K562 (cell line): ENCODE data around the gene RUSC1. TPM values are rescaled to one million over a fixed set of nuclear protein-coding genes. Genes with fewer than 3 reads are reported as not detected.

Experiments
- ARHGAP35 ChIP-seq: fragments of 450-650 bp; IDR thresholded peaks from 2 replicates; pipeline ENCODE4 v1.6.1; 2018; ENCODE audit not compliant: partially characterized antibody
- CBFA2T3 ChIP-seq: fragments of 450-650 bp; IDR thresholded peaks from 2 replicates; pipeline ENCODE4 v1.6.1; 2017
- LCOR ChIP-seq: sonication (generic); formaldehyde crosslinking; IDR thresholded peaks from 2 replicates; pipeline ENCODE4 v1.8.0; 2022; ENCODE audit warnings: mild to moderate bottlenecking, missing genetic modification reagents
- MED1 ChIP-seq: sonication (generic); formaldehyde crosslinking; IDR thresholded peaks from 2 replicates; pipeline ENCODE4 v1.8.1; 2023; ENCODE audit warnings: missing genetic modification reagents, borderline replicate concordance
- MGA ChIP-seq: fragments of 450-650 bp; IDR thresholded peaks from 2 replicates; pipeline ENCODE4 v1.6.1; 2016; ENCODE audit warnings: mild to moderate bottlenecking, moderate library complexity
- MYNN ChIP-seq, 2 experiments: sonication (generic); formaldehyde crosslinking in 1 of 2; IDR thresholded peaks; 2 replicates each; pipeline versions ENCODE4 v1.5.0 to v1.6.1; 2016 to 2020; ENCODE audit warnings: antibody characterized with exemption in 1 of 2, missing genetic modification reagents in 1 of 2
- NKRF ChIP-seq: fragments of 450-650 bp; IDR thresholded peaks from 2 replicates; pipeline ENCODE4 v1.6.1; 2016; ENCODE audit warnings: borderline replicate concordance
- NR2F6 ChIP-seq: fragments of 450-650 bp; formaldehyde crosslinking; IDR thresholded peaks from 2 replicates; pipeline ENCODE4 v1.4.0; 2020; ENCODE audit warnings: mild to moderate bottlenecking
- TAL1 ChIP-seq: fragments of 450-650 bp; IDR thresholded peaks from 2 replicates; pipeline ENCODE4 v1.6.1; 2016; ENCODE audit warnings: mild to moderate bottlenecking
- ZFPM2 ChIP-seq: fragments of 250-450 bp; sonication (Bioruptor Pico); IDR thresholded peaks from 2 replicates; pipeline ENCODE4 v1.5.1; 2022; ENCODE audit warnings: mild to moderate bottlenecking
- ZNF644 ChIP-seq: fragments of 200-800 bp; sonication (Bioruptor generic); IDR thresholded peaks from 2 replicates; pipeline ENCODE4 v1.6.1; 2016; ENCODE audit warnings: low read depth, missing genetic modification characterization, missing compliant biosample characterization
- ZNF740 ChIP-seq, 3 experiments: fragments of 200-800 bp in 1 of 3; sonication (Bioruptor generic) in 1 of 3; sonication (generic) in 1 of 3; formaldehyde crosslinking in 1 of 3; IDR thresholded peaks; 2 replicates each; pipeline versions ENCODE4 v1.6.1 to v1.8.0; 2016 to 2022; ENCODE audit warnings: mild to moderate bottlenecking in 2 of 3, missing compliant biosample characterization in 2 of 3, missing genetic modification characterization in 2 of 3, missing genetic modification reagents in 1 of 3
- polyA plus RNA-seq, 8 experiments: library from polyadenylated mRNA; depleted of rRNA in 4 of 8; stranded (reverse) in 5 of 8; unstranded in 3 of 8; fragments of >200 nt; fragmentation: Nextera tagmentation in 2 of 8; fragmentation: Illumina TruSeq in 1 of 8; extraction: Ambion mirVana in 2 of 8; extraction: Trizol in 1 of 8; gene quantifications; 2 replicates each; pipeline versions ENCODE4 v1.2.1 to v1.2.3, GENCODE V29; 2011 to 2014; ENCODE audit warnings: inconsistent platforms in 1 of 8, missing spikeins in 1 of 8
- total RNA-seq, 7 experiments: library from RNA; depleted of rRNA in 6 of 7; stranded (reverse); fragments of >200 nt in 6 of 7; fragmentation: Illumina TruSeq in 2 of 7; extraction: Trizol in 2 of 7; gene quantifications; 2 replicates each; pipeline versions ENCODE4 v1.2.1 to v1.2.3, GENCODE V29; 2011 to 2021; ENCODE audit warnings: low replicate concordance in 1 of 7

The RUSC1 gene
- total and polyA plus RNA-seq, 9 of the 15 experiments (the other 6 are each of a cell fraction or from before 2014, with no cell fraction given), result 5.7 to 68.3 (median 33.6) TPM

GRCh38 chr1:155324717-155325602 is 4.3 kb downstream of the RUSC1 start (continued):
- no peak for TF ChIP-seq MGA
- TF ChIP-seq NKRF, result no peak; the same call in 1 of the 2 replicates
- TF ChIP-seq ZNF644, result no peak
- no peak for TF ChIP-seq CBFA2T3
- no peak for TF ChIP-seq ARHGAP35
- 0 out of 2 replicates have a peak, but pooled peaks have one; percentile 16 for TF ChIP-seq ZNF740 (CRISPR knock-in tag; IDR thresholded peaks at IDR 0.05)
- no peak for TF ChIP-seq ZNF740 (tag; IDR thresholded peaks at IDR 0.05)
- no peak for TF ChIP-seq MED1 (CRISPR knock-in tag)
- TF ChIP-seq TAL1, result no peak
- no peak for TF ChIP-seq ZFPM2 (CRISPR knock-in tag)
- 0 out of 2 replicates have a peak, but pooled peaks have one; percentile 21 for TF ChIP-seq MYNN (IDR thresholded peaks at IDR 0.05)
- no peak for TF ChIP-seq MYNN (CRISPR knock-in tag; IDR thresholded peaks at IDR 0.05)
- TF ChIP-seq LCOR (CRISPR knock-in tag), result 0 out of 2 replicates have a peak, but pooled peaks have one; percentile 18
- no peak for TF ChIP-seq NR2F6 (CRISPR knock-in tag)
